ENCODE results near the gene RASA4B. TPM values are rescaled to one million over a fixed set of nuclear protein-coding genes. Genes with fewer than 3 reads are reported as not detected.

RASA4B gene
- total RNA-seq = 2.1 and 2.6 TPM in 2 replicates

GRCh38 chr7:102517550-102518147 lies at the start of gene RASA4B:
RASA4B (minus strand) TSS chr7:102517777; CDS start chr7:102517710, 67 bp downstream.

GRCh38 chr7:102550808-102551422 lies 33.3 kb upstream of the RASA4B start, which contains the start of gene SPDYE2:
SPDYE2 (plus strand) TSS chr7:102551226; CDS start chr7:102553256, 2,030 bp downstream.

GRCh38 chr7:102543596-102543995 lies 26.0 kb upstream of the RASA4B start, which contains the start of gene UPK3BL2:
UPK3BL2 (minus strand) TSS chr7:102543696; CDS start chr7:102543636, 60 bp downstream.

GRCh38 chr7:102478314-102479208 lies 39.0 kb downstream of the RASA4B start, which contains the start of gene POLR2J:
POLR2J (minus strand) TSS chr7:102478922; CDS start chr7:102478860, 62 bp downstream.

GRCh38 chr7:102464577-102465280 lies 52.8 kb downstream of the RASA4B start, which contains the start of the genes ALKBH4 and LRWD1:
ALKBH4 (minus strand) TSS chr7:102464863; CDS start chr7:102464836, 27 bp downstream.
LRWD1 (plus strand) TSS chr7:102464984; CDS start chr7:102465081, 97 bp downstream.

GRCh38 chr7:102433219-102434038 lies 84.1 kb downstream of the RASA4B start, which contains the start of gene ORAI2:
ORAI2 (plus strand) TSS chr7:102433575; CDS start chr7:102438957, 5,382 bp downstream.

Other genes with a start within 250 kb of the RASA4B start
- gene SH2B2, start 230.9 kb downstream of the RASA4B start, total RNA-seq = 1.1 and 7.0 TPM in 2 replicates
- gene SPDYE6, start 161.3 kb downstream of the RASA4B start, total RNA-seq = not detected in 2 replicates
- 15.4 and 22.0 TPM in 2 replicates for gene PRKRIP1, start 121.4 kb downstream of the RASA4B start, total RNA-seq
- 37.0 and 42.7 TPM in 2 replicates for gene ORAI2, start 84.2 kb downstream of the RASA4B start, total RNA-seq
- gene ALKBH4, start 52.9 kb downstream of the RASA4B start, total RNA-seq = 25.6 and 25.7 TPM in 2 replicates
- gene LRWD1, start 52.8 kb downstream of the RASA4B start, total RNA-seq = 10.2 and 17.0 TPM in 2 replicates
- gene POLR2J, start 38.9 kb downstream of the RASA4B start, total RNA-seq = 28.1 and 42.3 TPM in 2 replicates
- not detected in 2 replicates for gene UPK3BL2, start 25.9 kb upstream of the RASA4B start, total RNA-seq
- not detected in 2 replicates for gene SPDYE2, start 33.4 kb upstream of the RASA4B start, total RNA-seq
- 2.8 and 30.8 TPM in 2 replicates for gene POLR2J3, start 54.8 kb upstream of the RASA4B start, total RNA-seq
- gene RASA4, start 99.0 kb upstream of the RASA4B start, total RNA-seq = 1.6 and 12.4 TPM in 2 replicates
- 8.9 and 15.9 TPM in 2 replicates for gene UPK3BL1, start 125.0 kb upstream of the RASA4B start, total RNA-seq
- not detected in 2 replicates for gene SPDYE2B, start 132.5 kb upstream of the RASA4B start, total RNA-seq
- gene POLR2J2, start 153.9 kb upstream of the RASA4B start, total RNA-seq = 0.40 TPM in 1 of 2 replicates, not detected in the other
- gene FAM185A, start 231.2 kb upstream of the RASA4B start, total RNA-seq = 3.4 and 12.5 TPM in 2 replicates

All from epithelial cell of alveolus of lung (primary cell).